Middle frontal gyrus (tissue), 1 donor: ENCODE measurements around the gene CYTH2.

Experiments
- DNase-seq: peaks from one replicate; pipeline ENCODE4 v3.0.0-alpha.2; 2015; ENCODE audit warnings: low spot score; ENCODE audit errors: extremely low spot score

Gene CYTH2

GRCh38 chr19:48492925-48493717 is 24.0 kb downstream of the CYTH2 start:
- DNase-seq: peak; percentile 54

GRCh38 chr19:48493718-48494401 is 24.7 kb downstream of the CYTH2 start:
- no peak for DNase-seq

GRCh38 chr19:48495396-48495795 is 26.2 kb downstream of the CYTH2 start:
- no peak for DNase-seq

- no peak for DNase-seq
Observed at GRCh38 chr19:48496959-48497727, 28.0 kb downstream of the CYTH2 start.

- DNase-seq: no peak
Observed at GRCh38 chr19:48497728-48498594, 28.8 kb downstream of the CYTH2 start.

- no peak for DNase-seq
Observed at GRCh38 chr19:48498595-48499311, 29.6 kb downstream of the CYTH2 start.

- DNase-seq: no peak
Observed at GRCh38 chr19:48499316-48500090, 30.3 kb downstream of the CYTH2 start.

GRCh38 chr19:48500830-48501493 is 31.8 kb downstream of the CYTH2 start:
- no peak for DNase-seq

- DNase-seq: no peak
Observed at GRCh38 chr19:48501494-48502349, 32.6 kb downstream of the CYTH2 start.

GRCh38 chr19:48502350-48503018 is 33.3 kb downstream of the CYTH2 start:
- DNase-seq: no peak

GRCh38 chr19:48506138-48506733 is 37.1 kb downstream of the CYTH2 start:
- DNase-seq: no peak

GRCh38 chr19:48507911-48508439 is 38.8 kb downstream of the CYTH2 start:
- DNase-seq: no peak

GRCh38 chr19:48508729-48509411 is 39.7 kb downstream of the CYTH2 start:
- no peak for DNase-seq

GRCh38 chr19:48509467-48510194 is 40.5 kb downstream of the CYTH2 start:
- DNase-seq: peak; percentile 50

GRCh38 chr19:48510421-48511268 is 41.5 kb downstream of the CYTH2 start:
- peak; percentile 69 for DNase-seq
